SIG-M5 treated with dmso at 0.1 percent for 504 hours (cell line): ENCODE measurements around the gene TUBGCP3.

ENCODE experiments used
- DNase-seq: peaks from one replicate; lab custom pipeline; 2025; ENCODE audit not compliant: unreplicated experiment; lab: John Stamatoyannopoulos, UW

Gene TUBGCP3

DNA sequence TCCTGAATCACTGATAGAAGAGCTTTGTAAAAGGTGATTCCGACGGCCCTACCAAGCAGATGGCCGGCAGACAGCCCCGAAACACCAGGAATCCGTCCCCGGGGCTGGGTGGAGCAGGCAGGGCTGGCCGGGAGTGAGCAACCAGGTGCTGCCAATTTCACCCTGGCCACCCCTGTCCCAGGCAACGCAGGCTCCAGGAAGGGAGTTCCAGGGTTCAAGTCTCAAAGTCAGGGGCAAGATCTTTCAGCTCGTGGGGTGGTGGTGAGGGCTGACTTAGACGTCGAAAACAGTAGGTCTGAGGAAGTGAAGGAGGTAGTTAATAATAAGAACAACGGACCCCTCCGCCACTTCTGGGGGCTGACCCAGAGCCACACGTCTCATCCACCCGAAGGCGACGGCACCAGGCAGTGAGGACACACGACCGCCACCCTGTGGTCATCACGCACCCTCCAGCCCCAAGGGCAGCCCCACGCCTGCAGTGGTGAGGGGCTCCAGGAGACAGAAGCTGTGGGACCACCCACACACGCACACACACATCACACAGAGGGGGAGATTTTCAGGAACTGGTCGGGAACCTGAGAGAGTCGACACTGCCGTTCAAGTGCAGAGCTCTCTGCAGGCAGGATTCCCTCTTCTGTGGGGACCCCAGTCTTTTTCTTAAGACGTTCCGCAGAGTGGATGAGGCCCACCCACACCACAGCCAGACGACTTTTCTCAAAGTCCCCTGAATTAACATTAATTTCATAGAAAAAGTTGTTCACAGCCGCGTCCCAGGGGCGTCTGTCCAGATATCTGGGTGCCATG is 144.6 kb downstream of the TUBGCP3 start:
- no peak for DNase-seq

- no peak for DNase-seq
Measured at GRCh38 chr13:112442483-112443090, 145.4 kb downstream of the TUBGCP3 start.

DNA sequence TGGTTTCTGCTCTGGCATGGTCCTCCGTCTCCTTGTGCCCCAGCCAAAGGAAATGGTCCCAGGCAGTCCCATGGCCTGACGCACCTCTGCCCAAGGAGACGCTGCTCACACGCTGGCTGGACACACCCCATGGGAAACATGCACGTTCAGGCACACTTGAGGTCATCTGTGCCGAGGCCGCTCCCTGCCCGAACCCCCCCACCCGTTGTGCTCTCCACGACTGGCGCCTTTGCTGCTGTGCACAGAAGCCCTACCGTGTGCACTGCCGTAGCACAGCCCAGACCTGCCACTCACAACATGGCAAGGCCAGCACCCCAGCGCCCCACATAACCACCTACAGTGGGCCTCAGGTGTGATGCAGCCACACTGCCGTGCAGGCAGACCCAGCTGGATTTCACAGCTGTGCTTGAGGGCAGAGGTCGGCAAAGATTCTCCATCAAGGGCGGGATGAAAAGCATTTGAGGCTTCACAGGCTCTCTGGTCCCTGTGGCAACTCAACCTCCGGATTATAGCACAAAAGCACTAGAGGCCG is 146.1 kb downstream of the TUBGCP3 start:
- DNase-seq, result no peak

DNA sequence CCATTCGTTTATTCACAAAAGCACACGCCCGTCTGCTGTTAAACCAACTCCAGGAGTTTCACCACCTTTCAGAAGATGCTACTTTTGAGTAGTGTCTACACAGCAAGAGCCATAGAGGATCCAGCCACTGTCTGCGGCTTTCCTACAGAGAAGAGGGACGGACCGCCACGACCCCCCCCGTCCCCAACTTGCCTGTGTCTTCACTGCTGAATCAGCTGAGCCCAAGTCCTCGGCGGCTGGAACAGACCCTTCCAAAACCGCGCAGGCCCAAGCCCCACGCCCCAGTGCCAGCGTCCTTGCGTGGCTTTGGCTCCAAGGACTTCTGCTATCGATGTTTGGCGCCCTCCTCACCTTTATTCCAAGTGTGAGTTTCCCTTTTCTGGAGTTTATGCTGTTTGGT is 146.7 kb downstream of the TUBGCP3 start:
- DNase-seq, result no peak

DNA sequence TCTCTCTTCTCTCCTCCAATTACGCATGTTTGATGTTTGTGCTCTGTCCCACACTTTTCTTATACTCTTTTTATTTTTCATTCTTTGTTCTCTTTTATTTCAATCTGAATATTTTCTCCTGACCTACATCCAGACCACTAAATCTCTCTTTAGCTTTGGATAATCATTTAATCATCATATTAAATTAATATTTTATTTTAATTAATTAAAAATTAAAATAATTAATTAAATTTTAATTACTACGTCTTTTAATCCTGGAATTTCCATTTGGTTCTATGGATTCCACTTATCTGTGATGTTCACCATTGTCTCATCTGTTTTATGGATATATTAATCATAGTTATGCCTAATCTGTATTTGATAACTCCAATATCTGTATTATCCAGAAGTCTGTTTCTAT is 149.4 kb downstream of the TUBGCP3 start:
- DNase-seq, result no peak

- DNase-seq, result no peak
Measured at GRCh38 chr13:112438094-112438493, 149.9 kb downstream of the TUBGCP3 start.

DNA sequence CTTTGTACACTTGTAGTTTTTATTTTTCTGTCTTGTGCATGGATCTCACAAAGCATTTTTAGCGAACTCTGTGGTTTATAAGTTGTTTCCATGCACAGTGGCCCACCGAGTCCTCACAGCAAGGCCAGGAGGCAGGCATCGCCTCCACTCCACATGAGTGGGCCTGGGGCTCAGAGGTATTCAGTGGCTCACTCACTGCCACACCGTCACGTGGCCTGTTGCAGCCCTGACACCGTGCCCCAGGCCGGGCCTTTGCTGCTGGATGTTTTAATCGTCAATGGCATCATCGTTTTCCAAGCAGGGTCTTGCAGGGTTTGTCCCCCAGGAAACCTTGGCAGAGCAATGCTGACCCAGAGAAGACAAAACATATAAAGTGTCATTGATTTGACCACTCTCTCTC is 152.0 kb downstream of the TUBGCP3 start:
- no peak for DNase-seq
